ENCODE results near the gene CASP7.

DNA sequence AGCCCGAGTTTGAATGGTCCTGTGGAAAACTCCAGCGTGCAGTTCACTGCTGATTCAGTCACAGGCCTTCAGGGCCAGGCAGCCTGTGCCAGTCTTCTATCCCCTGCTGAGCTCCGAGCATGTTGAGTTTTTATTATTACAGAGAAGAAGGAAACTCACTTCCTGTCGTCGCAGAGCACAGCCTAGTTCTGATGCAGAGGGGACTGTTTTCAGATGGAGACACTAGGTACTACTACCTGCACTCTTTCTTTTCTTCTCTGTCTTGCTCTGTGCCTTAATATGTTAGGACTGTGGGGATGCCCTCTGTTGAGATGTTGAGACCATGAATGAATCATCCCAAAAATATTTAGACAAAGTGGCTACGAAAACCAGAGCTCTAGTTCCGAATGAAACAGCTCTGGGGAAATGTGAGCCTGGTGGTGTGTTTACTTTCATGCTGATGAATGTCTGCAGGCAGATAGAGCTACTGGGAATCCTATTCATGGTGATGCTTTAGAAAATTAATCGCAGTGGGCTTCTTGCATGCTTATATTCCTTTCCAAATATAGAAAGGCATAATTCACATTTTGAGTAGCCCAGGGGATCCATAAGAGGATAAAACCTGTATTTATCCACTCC is 29.6 kb downstream of the CASP7 start:
- TF ChIP-seq GATA2 (IDR thresholded peaks at IDR 0.05; ENCODE audit: low read depth, low read length) (no peak), GATA3 (IDR thresholded peaks at IDR 0.05; ENCODE audit: low read depth, low read length) (no peak)
